ENCODE data around the gene PODXL. TPM values are rescaled to one million over a fixed set of nuclear protein-coding genes. Genes with fewer than 3 reads are reported as not detected.
A peak's percentile ranks its signal among the peaks of the same experiment; 100 is the strongest.

Gene PODXL
- total RNA-seq, 1 experiment from 2014 or later = 727 TPM

DNA sequence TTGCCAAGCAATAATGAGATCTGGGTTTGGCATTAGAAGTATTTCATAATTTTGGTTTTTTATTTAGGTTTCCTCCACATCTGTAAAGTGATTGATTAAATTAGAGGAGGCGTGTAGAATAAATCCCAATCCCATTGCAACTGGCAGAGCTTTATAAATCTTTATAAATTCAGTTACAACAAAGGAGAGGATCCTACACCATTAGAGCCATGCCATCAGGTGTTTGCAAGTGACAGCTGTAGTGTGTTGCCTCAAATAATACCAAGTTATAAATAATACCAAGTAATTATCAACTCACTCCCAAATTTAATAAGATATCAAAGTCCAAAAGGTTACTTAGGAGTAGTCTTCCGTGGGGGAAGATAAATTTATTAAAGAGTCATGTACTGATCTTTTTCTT is 62.2 kb downstream of the PODXL start:
- no peak overlapping the region for H2BK20ac ChIP-seq (ENCODE audit: low read depth, low read length, poor library complexity, severe bottlenecking)
- H3K9me3 ChIP-seq (ENCODE audit: control insufficient read depth, low read depth, low read length) = no peaks in the 10 kb centered on the region
- no peaks in the 10 kb centered on the region for H3K4me1 ChIP-seq (ENCODE audit: insufficient read depth, low read length)
- no peak overlapping the region for H3K4ac ChIP-seq (ENCODE audit: low read depth, low read length)
- H3K79me2 ChIP-seq (ENCODE audit: insufficient read depth, low read length) = no peaks in the 10 kb centered on the region
- H4K91ac ChIP-seq (ENCODE audit: insufficient read length, low read depth, low read length) = no peak overlapping the region
- no peak overlapping the region for H4K8ac ChIP-seq (replicated peaks; ENCODE audit: insufficient read length, low read depth, low read length)
- no peaks in the 10 kb centered on the region for H3K23me2 ChIP-seq (ENCODE audit: insufficient read length, low read depth, low read length, poor library complexity, severe bottlenecking)
- H3K27me3 ChIP-seq (ENCODE audit: insufficient read depth, low read length) = no peaks in the 10 kb centered on the region
- H3K14ac ChIP-seq (ENCODE audit: insufficient read depth, low read length) = no peak overlapping the region
- no peaks in the 10 kb centered on the region for H3K79me1 ChIP-seq (ENCODE audit: insufficient read depth, low read depth, low read length, poor library complexity, severe bottlenecking)
- no peak for TF ChIP-seq CTCF (conservative IDR thresholded peaks at IDR 0.05)
- H3K18ac ChIP-seq (ENCODE audit: insufficient read length, low read depth, low read length) = no peak overlapping the region
- H2BK15ac ChIP-seq (ENCODE audit: low read depth, low read length) = no peak overlapping the region
- peak overlapping the region in 1 of 3 experiments; percentile 77; a peak in 1 of 7 replicates for H3K27ac Mint-ChIP-seq
- H3K9me3 Mint-ChIP-seq = no peaks in the 10 kb centered on the region
- H2AFZ ChIP-seq (ENCODE audit: low read length) = no peak overlapping the region
- no peak overlapping the region for H2BK120ac ChIP-seq (ENCODE audit: low read depth, low read length, poor library complexity, severe bottlenecking)
- H2BK12ac ChIP-seq (ENCODE audit: insufficient read length, low read depth, low read length) = no peak overlapping the region
- WGBS (ENCODE audit: extremely low coverage, insufficient read length, low lambda C conversion rate) = no CpG with 5 or more reads among the region's 2 CpGs
- no peak overlapping the region for H4K5ac ChIP-seq (ENCODE audit: insufficient read length, low read depth, low read length)
- no peak overlapping the region for H3K9ac ChIP-seq (ENCODE audit: extremely low read depth, insufficient read length, low read length)
- no peaks in the 10 kb centered on the region; the same call in 1 of the 2 replicates for H3K27me3 Mint-ChIP-seq (ENCODE audit: low read depth)
- no peak overlapping the region for H3K4me2 ChIP-seq (ENCODE audit: insufficient read depth, insufficient read length, low read length)
- no peak overlapping the region for H3T11ph ChIP-seq (ENCODE audit: low read length)
- H2AK5ac ChIP-seq (ENCODE audit: insufficient read length, low read length) = no peak overlapping the region
- H2BK5ac ChIP-seq (ENCODE audit: insufficient read length, low read length) = no peak overlapping the region
- peaks cover 0 to 2% of the 10 kb centered on the region in 2 experiments; a peak in 1 of 4 replicates for H3K4me1 Mint-ChIP-seq
- no peak overlapping the region for H3K56ac ChIP-seq (ENCODE audit: insufficient read length, low read depth, low read length)
- peaks cover 0 to 21% (median 7%) of the 10 kb centered on the region in 3 experiments; a peak in 4 of 7 replicates for H3K36me3 Mint-ChIP-seq (ENCODE audit: insufficient read depth in 1 of 3, low read depth in 3 of 3)
- DNase-seq = no peak
- H3K27ac ChIP-seq (ENCODE audit: insufficient read length, low read depth, low read length) = no peak overlapping the region
- no peak overlapping the region for H3K23ac ChIP-seq (ENCODE audit: insufficient read length, low read depth, low read length)
- no peak overlapping the region for H3K4me3 Mint-ChIP-seq
- H4K20me1 ChIP-seq (ENCODE audit: control insufficient read depth, insufficient read depth, insufficient read length) = no peaks in the 10 kb centered on the region
